Upper lobe of left lung (tissue), 4 donors: ENCODE data around the gene CCDC14.

Experiments
- POLR2A ChIP-seq, 4 donors: fragments of 450-650 bp; IDR thresholded peaks; one replicate each; pipeline ENCODE4 v1.5.1; 2016 to 2017; ENCODE audit warnings: antibody characterized with exemption in 4 of 4, mild to moderate bottlenecking in 2 of 4
- TF ChIP-seq, protein P1 (sequence below), 6 experiments: fragments of 450-650 bp in 4 of 6; fragments of 200-600 bp in 2 of 6; sonication (generic) in 2 of 6; IDR thresholded peaks; one replicate each; pipeline ENCODE4 v1.5.1; 2016 to 2019; ENCODE audit warnings: antibody characterized with exemption in 6 of 6

DNA sequence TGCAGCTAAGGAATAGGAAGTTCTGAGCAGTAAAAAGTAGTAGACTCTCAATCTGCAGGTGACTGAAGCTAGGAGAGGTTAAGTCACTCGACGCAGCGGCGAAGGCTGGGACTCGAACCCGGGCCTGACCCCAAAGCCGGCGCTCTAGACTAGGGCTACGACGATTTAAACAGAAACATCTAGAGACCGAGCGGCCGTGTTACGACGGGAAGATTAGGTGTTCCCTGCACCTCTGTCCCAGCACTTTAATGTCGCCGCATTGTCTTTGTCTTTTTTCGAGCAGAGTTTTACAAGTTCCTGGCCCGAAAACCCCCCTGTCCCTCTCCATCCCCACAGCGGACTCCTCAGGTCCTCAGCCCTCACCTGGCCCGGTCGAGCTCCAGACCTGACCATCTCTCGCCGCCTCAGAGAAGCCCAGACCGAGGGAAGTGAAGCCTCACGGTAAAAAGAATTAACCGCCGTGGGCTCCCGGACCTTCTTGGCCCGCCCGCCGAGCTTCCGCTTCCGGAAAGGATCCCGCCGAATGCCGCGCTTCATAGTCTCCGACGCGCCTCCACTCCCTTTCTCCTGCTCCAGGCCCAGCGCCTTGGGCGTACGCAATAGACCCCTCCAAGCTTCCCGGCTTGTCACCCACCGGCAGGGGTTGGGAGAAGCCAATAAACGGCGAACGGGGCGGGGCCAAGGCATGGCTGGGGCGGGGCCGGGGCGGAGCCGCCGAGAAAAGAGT is at the start of gene CCDC14:
- TF ChIP-seq, protein P1, sequence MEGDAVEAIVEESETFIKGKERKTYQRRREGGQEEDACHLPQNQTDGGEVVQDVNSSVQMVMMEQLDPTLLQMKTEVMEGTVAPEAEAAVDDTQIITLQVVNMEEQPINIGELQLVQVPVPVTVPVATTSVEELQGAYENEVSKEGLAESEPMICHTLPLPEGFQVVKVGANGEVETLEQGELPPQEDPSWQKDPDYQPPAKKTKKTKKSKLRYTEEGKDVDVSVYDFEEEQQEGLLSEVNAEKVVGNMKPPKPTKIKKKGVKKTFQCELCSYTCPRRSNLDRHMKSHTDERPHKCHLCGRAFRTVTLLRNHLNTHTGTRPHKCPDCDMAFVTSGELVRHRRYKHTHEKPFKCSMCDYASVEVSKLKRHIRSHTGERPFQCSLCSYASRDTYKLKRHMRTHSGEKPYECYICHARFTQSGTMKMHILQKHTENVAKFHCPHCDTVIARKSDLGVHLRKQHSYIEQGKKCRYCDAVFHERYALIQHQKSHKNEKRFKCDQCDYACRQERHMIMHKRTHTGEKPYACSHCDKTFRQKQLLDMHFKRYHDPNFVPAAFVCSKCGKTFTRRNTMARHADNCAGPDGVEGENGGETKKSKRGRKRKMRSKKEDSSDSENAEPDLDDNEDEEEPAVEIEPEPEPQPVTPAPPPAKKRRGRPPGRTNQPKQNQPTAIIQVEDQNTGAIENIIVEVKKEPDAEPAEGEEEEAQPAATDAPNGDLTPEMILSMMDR (IDR thresholded peaks at IDR 0.05), result peak in 3 of 6 experiments; percentile 10 to 12 (median 10)
- peak in 3 of 4 donors; percentile 29 to 76 (median 69) for TF ChIP-seq POLR2A (IDR thresholded peaks at IDR 0.05)
